IMR-90 (cell line): ENCODE results near the gene ZCCHC7. TPM values are rescaled to one million over a fixed set of nuclear protein-coding genes. Genes with fewer than 3 reads are reported as not detected.

Experiments used
- ATAC-seq: fragments of 200-7000 bp; cut with Tn5 transposase; 2 replicates; pipeline ENCODE4 v1.9.1; 2020; ENCODE audit warnings: low read depth, mild to moderate bottlenecking, moderate library complexity
- BruUV-seq: library from RNA; stranded (reverse); fragments of 400-500 nt; replicated peaks from 2 replicates; lab custom pipeline; 2021; lab: Mats Ljungman, UMichigan
- CTCF ChIA-PET: fragments of 300-600 bp; formaldehyde crosslinking; extraction: SDS; loops from one replicate; lab custom pipeline; 2021; ENCODE audit warnings: antibody characterized with exemption; lab: Yijun Ruan, JAX
- POLR2A ChIA-PET: fragments of 300-600 bp; sonication (Branson Sonifier 250); formaldehyde crosslinking; loops from one replicate; lab custom pipeline; 2022; ENCODE audit warnings: antibody characterized with exemption; ENCODE audit not compliant: unreplicated experiment; lab: Charles Lee
- DNase-seq: peaks from one replicate; pipeline ENCODE4 v3.0.0; 2013
- H2AFZ ChIP-seq: replicated peaks from 2 replicates; pipeline ENCODE3; 2013; ENCODE audit warnings: low read length, mild to moderate bottlenecking; ENCODE audit not compliant: poor library complexity
- H2AK5ac ChIP-seq: 2 replicates; pipeline ENCODE4 v1.6.1; 2013; ENCODE audit warnings: low read depth, low read length, inconsistent platforms
- H2AK9ac ChIP-seq: replicated peaks from 2 replicates; pipeline ENCODE3; 2013; ENCODE audit warnings: mild to moderate bottlenecking, low read depth, low read length, moderate library complexity; ENCODE audit not compliant: poor library complexity
- H2BK120ac ChIP-seq: 2 replicates; pipeline ENCODE4 v1.6.1; 2013; ENCODE audit warnings: low read depth, low read length, inconsistent platforms
- H2BK15ac ChIP-seq: 3 replicates; pipeline ENCODE4 v1.6.1; 2013; ENCODE audit warnings: low read depth, low read length, inconsistent platforms
- H2BK20ac ChIP-seq: 2 replicates; pipeline ENCODE4 v1.6.1; 2013; ENCODE audit warnings: low read depth, mild to moderate bottlenecking, inconsistent platforms, low read length, moderate library complexity
- H2BK5ac ChIP-seq: 2 replicates; pipeline ENCODE4 v1.6.1; 2013; ENCODE audit warnings: mild to moderate bottlenecking, low read depth, low read length, inconsistent platforms; ENCODE audit not compliant: poor library complexity, severe bottlenecking
- H3K14ac ChIP-seq: replicated peaks from 2 replicates; pipeline ENCODE4 v1.6.1; 2013; ENCODE audit warnings: low read depth, low read length, inconsistent platforms
- H3K18ac ChIP-seq: 2 replicates; pipeline ENCODE4 v1.6.1; 2013; ENCODE audit warnings: low read depth, low read length, control low read depth
- H3K23ac ChIP-seq: 2 replicates; pipeline ENCODE4 v1.6.1; 2013; ENCODE audit warnings: low read depth, low read length, inconsistent platforms
- H3K27ac ChIP-seq: 2 replicates; pipeline ENCODE4 v1.5.1; 2013; ENCODE audit warnings: mild to moderate bottlenecking, control low read depth, low read length; ENCODE audit not compliant: insufficient read depth
- H3K27me3 ChIP-seq: 2 replicates; pipeline ENCODE4 v1.6.1; 2013; ENCODE audit warnings: low read length; ENCODE audit not compliant: control insufficient read depth, insufficient read depth
- H3K36me3 ChIP-seq: 2 replicates; pipeline ENCODE4 v1.6.1; 2013; ENCODE audit warnings: low read length, mixed read lengths; ENCODE audit not compliant: control insufficient read depth, insufficient read depth
- H3K4ac ChIP-seq: 2 replicates; pipeline ENCODE4 v1.6.1; 2013; ENCODE audit warnings: low read depth, low read length, inconsistent platforms
- H3K4me1 ChIP-seq: 2 replicates; pipeline ENCODE4 v1.6.1; 2013; ENCODE audit warnings: low read length, mixed read lengths; ENCODE audit not compliant: control insufficient read depth, insufficient read depth
- H3K4me2 ChIP-seq: 2 replicates; pipeline ENCODE4 v1.6.1; 2013; ENCODE audit warnings: low read depth, mild to moderate bottlenecking, control low read depth, low read length, moderate library complexity
- H3K4me3 ChIP-seq: 2 replicates; pipeline ENCODE4 v1.5.1; 2013; ENCODE audit warnings: low read depth, mild to moderate bottlenecking, control low read depth, low read length, moderate library complexity; ENCODE audit not compliant: insufficient read depth
- H3K56ac ChIP-seq: 2 replicates; pipeline ENCODE4 v1.6.1; 2013; ENCODE audit warnings: low read length, inconsistent platforms; ENCODE audit not compliant: insufficient read depth; ENCODE audit errors: extremely low read depth
- H3K79me1 ChIP-seq, 2 experiments: 2 replicates each; pipeline ENCODE4 v1.6.1; 2013; ENCODE audit warnings: low read length in 2 of 2, inconsistent platforms in 1 of 2, low read depth in 1 of 2
- H3K9ac ChIP-seq: 2 replicates; pipeline ENCODE4 v1.6.1; 2013; ENCODE audit warnings: low read depth, low read length, control low read depth
- H3K9me1 ChIP-seq: 2 replicates; pipeline ENCODE4 v1.6.1; 2013; ENCODE audit warnings: low read length, inconsistent platforms; ENCODE audit not compliant: insufficient read depth
- H3K9me3 ChIP-seq: 2 replicates; pipeline ENCODE4 v1.6.1; 2013; ENCODE audit warnings: low read length; ENCODE audit not compliant: control insufficient read depth, insufficient read depth
- H4K20me1 ChIP-seq: 2 replicates; pipeline ENCODE4 v1.6.1; 2013; ENCODE audit warnings: low read length, inconsistent platforms; ENCODE audit not compliant: insufficient read depth
- H4K5ac ChIP-seq: 2 replicates; pipeline ENCODE4 v1.6.1; 2013; ENCODE audit warnings: mild to moderate bottlenecking, low read depth, low read length, control low read depth
- H4K8ac ChIP-seq, 2 experiments: 2 replicates each; pipeline ENCODE4 v1.6.1; 2013; ENCODE audit warnings: low read depth in 2 of 2, low read length in 2 of 2, control low read depth in 1 of 2, inconsistent platforms in 1 of 2
- H4K91ac ChIP-seq: 2 replicates; pipeline ENCODE4 v1.6.1; 2013; ENCODE audit warnings: low read depth, low read length, inconsistent platforms; ENCODE audit not compliant: insufficient read depth
- BHLHE40 ChIP-seq: fragments of 150-350 bp; IDR thresholded peaks from 2 replicates; pipeline ENCODE4 v1.6.1; 2016; ENCODE audit warnings: mild to moderate bottlenecking, low read depth, low read length
- CEBPB ChIP-seq: IDR thresholded peaks from 2 replicates; pipeline ENCODE4 v1.6.1; 2012; ENCODE audit warnings: low read depth, low read length, improper control_type of control experiment
- MAFK ChIP-seq: IDR thresholded peaks from 2 replicates; pipeline ENCODE4 v1.6.1; 2012; ENCODE audit warnings: low read depth, low read length, improper control_type of control experiment
- MAZ ChIP-seq: IDR thresholded peaks from 2 replicates; pipeline ENCODE4 v1.6.1; 2012; ENCODE audit warnings: low read depth, mild to moderate bottlenecking, low read length, improper control_type of control experiment, moderate library complexity, borderline replicate concordance
- MXI1 ChIP-seq: IDR thresholded peaks from 2 replicates; pipeline ENCODE4 v1.6.1; 2012; ENCODE audit warnings: low read depth, mild to moderate bottlenecking, low read length, moderate library complexity, borderline replicate concordance
- RAD21 ChIP-seq: IDR thresholded peaks from 2 replicates; pipeline ENCODE4 v1.6.1; 2012; ENCODE audit warnings: low read length, improper control_type of control experiment
- WGBS, 2 experiments: methylation state at CpG; one replicate each; pipeline versions ENCODE4 v1.1.5 to v1.1.7; 2013; ENCODE audit warnings: missing lambda C conversion rate in 2 of 2; ENCODE audit not compliant: insufficient read length in 1 of 2; ENCODE audit errors: extremely low coverage in 2 of 2; 5-methylcytosine and 5-hydroxymethylcytosine counted together
- dilution Hi-C: fragments of 300-500 bp; cut with HindIII; formaldehyde crosslinking; loops from one replicate; pipeline ENCODE4 v1.14.3; 2018; ENCODE audit warnings: low sequenced_read_pairs; ENCODE audit not compliant: unreplicated experiment
- in situ Hi-C: fragments of 300-500 bp; cut with MboI; formaldehyde crosslinking; loops from 3 replicates; pipeline ENCODE4 v1.14.3; 2019; ENCODE audit warnings: low sequenced_read_pairs, inconsistent platforms, mixed read lengths
- intact Hi-C: fragments of 100-400 bp; cut with micrococcal nuclease; formaldehyde crosslinking; loops from 2 replicates; pipeline ENCODE4 v1.10.0; 2022
- polyA plus RNA-seq, 3 experiments: library from polyadenylated mRNA; depleted of rRNA; stranded (reverse); fragments of >200 nt; gene quantifications; 2 replicates each; pipeline ENCODE4 v1.2.3, GENCODE V29; 2012; ENCODE audit warnings: low replicate concordance in 1 of 3
- total RNA-seq: library from RNA; depleted of rRNA; stranded (reverse); fragments of >200 nt; gene quantifications from 2 replicates; pipeline ENCODE4 v1.2.3, GENCODE V29; 2012
- TF ChIP-seq, protein P1 (sequence below): fragments of 150-350 bp; IDR thresholded peaks from 2 replicates; pipeline ENCODE4 v1.6.1; 2016; ENCODE audit warnings: low read depth, mild to moderate bottlenecking, low read length, moderate library complexity, borderline replicate concordance
- TF ChIP-seq, protein P2 (sequence below): conservative IDR thresholded peaks from 2 replicates; pipeline ENCODE4 v1.5.1; 2012; ENCODE audit warnings: mild to moderate bottlenecking, low read depth, low read length, improper control_type of control experiment

ZCCHC7 gene
- total and polyA plus RNA-seq, 2 of the 4 experiments (the other 2 are of a cell fraction): 13.6 to 28.7 TPM

GRCh38 chr9:37141015-37141414 lies 20.6 kb downstream of the ZCCHC7 start:
- Histone ChIP-seq H3K36me3 (peaks cover 4% of the 10 kb centered on the region), H4K8ac (no peak overlapping the region), H3K27me3 (no peaks in the 10 kb centered on the region), H3K23ac (no peak overlapping the region), H2AK5ac (no peak overlapping the region), H3K9ac (no peak overlapping the region), H3K27ac (no peak overlapping the region), H3K79me1 (peaks cover 14 to 18% of the 10 kb centered on the region in 2 experiments), H3K18ac (no peak overlapping the region), H4K20me1 (no peaks in the 10 kb centered on the region; the same call in 1 of the 2 replicates), H4K5ac (no peak overlapping the region), H2AFZ (no peak overlapping the region), H3K4me1 (no peaks in the 10 kb centered on the region), H2BK5ac (no peak overlapping the region), H3K4me2 (no peak overlapping the region), H4K91ac (no peak overlapping the region), H3K9me3 (no peaks in the 10 kb centered on the region), H2BK15ac (no peak overlapping the region), H3K4ac (no peak overlapping the region), H3K56ac (no peak overlapping the region), H3K9me1 (peaks cover 6% of the 10 kb centered on the region; the same call in 1 of the 2 replicates), H2BK120ac (no peak overlapping the region), H2BK20ac (no peak overlapping the region), H2AK9ac (no peak overlapping the region), H3K14ac (no peak overlapping the region), H3K4me3 (no peak overlapping the region)
- no CpG with 5 or more reads among the region's 2 CpGs for WGBS, 2 experiments
- TF ChIP-seq RAD21: no peak
- TF ChIP-seq MAZ: no peak
- TF ChIP-seq, protein P1, sequence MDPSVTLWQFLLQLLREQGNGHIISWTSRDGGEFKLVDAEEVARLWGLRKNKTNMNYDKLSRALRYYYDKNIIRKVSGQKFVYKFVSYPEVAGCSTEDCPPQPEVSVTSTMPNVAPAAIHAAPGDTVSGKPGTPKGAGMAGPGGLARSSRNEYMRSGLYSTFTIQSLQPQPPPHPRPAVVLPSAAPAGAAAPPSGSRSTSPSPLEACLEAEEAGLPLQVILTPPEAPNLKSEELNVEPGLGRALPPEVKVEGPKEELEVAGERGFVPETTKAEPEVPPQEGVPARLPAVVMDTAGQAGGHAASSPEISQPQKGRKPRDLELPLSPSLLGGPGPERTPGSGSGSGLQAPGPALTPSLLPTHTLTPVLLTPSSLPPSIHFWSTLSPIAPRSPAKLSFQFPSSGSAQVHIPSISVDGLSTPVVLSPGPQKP: no peak
- TF ChIP-seq CEBPB: no peak
- no peak for TF ChIP-seq BHLHE40
- TF ChIP-seq MAFK: no peak
- TF ChIP-seq, protein P2, sequence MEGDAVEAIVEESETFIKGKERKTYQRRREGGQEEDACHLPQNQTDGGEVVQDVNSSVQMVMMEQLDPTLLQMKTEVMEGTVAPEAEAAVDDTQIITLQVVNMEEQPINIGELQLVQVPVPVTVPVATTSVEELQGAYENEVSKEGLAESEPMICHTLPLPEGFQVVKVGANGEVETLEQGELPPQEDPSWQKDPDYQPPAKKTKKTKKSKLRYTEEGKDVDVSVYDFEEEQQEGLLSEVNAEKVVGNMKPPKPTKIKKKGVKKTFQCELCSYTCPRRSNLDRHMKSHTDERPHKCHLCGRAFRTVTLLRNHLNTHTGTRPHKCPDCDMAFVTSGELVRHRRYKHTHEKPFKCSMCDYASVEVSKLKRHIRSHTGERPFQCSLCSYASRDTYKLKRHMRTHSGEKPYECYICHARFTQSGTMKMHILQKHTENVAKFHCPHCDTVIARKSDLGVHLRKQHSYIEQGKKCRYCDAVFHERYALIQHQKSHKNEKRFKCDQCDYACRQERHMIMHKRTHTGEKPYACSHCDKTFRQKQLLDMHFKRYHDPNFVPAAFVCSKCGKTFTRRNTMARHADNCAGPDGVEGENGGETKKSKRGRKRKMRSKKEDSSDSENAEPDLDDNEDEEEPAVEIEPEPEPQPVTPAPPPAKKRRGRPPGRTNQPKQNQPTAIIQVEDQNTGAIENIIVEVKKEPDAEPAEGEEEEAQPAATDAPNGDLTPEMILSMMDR: no peak
- no peak for TF ChIP-seq MXI1
- intact Hi-C loops (no loop called here), in situ Hi-C loops (no loop called here), dilution Hi-C loops (no loop called here)
- ChIA-PET CTCF (no interaction called here), POLR2A (no interaction called here)
- DNase-seq: no peak
- no peak for ATAC-seq
- no TSS peak for BruUV-seq
